HG03095 (cell line): ENCODE results near the gene VAMP8.
A peak's percentile ranks its signal among the peaks of the same experiment; 100 is the strongest.
"Not testable (repeated sequence)": the region's sequence is repeated elsewhere in the genome, so short reads cannot be mapped to it uniquely, and the experiment has no call there.

Experiments used
- ATAC-seq: cut with Tn5 transposase; IDR thresholded peaks from one replicate; pipeline ENCODE4 v1.9.1; 2021; ENCODE audit warnings: moderate library complexity; ENCODE audit not compliant: unreplicated experiment

VAMP8 gene

DNA sequence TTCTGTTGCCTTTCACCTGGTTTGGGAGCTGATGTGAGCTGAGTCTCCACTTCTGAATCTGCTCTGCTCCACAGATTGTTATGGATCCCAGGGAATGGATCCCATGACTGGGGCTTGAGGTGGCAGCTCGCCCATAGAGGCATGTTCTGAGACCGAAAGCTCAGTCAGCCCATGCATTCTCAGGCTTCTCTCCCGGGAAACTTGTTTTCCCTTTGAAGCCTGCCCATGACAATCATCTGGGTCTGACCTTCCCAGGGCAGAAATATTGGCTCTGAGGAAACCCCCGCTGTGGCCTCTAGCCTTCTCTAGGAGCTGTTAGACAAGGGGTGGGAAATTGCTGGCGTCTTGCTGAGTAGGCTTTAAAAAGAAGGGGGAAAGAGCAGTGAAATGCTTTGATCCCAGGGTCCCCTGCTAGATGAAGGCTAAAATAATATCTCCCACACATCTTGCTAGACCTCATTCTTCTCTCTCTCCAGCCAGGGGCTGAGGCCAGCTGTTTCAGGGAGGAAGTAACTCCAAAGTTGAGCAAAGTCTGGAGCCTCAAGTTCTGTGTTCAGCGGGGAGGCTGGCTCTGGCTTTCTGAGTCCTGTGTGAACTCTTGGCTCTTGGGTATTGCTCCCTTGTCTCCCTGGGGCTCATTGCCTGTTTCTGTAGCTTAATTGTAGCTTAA is 2.0 kb downstream of the VAMP8 start:
- ATAC-seq: no peak

DNA sequence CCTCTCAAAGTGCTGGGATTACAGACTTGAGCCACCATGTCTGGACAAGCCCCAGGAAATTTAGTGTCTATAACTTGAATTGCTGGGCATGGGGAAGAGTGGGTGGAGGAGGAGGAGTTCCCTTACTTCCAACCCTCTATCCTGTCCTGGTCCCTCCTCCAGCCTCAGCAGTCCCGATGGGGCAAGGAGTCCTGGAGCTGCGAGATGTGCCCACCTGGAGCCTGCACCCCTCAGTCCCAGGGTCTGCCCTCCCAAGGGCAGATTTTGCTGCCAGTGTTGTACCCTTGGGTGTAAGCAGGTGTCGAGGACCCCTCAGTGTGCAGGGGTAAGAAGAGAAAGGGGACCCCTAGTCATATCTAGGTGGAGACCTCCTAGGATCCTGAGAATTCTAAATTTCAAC is 2.8 kb downstream of the VAMP8 start:
- ATAC-seq: no peak

DNA sequence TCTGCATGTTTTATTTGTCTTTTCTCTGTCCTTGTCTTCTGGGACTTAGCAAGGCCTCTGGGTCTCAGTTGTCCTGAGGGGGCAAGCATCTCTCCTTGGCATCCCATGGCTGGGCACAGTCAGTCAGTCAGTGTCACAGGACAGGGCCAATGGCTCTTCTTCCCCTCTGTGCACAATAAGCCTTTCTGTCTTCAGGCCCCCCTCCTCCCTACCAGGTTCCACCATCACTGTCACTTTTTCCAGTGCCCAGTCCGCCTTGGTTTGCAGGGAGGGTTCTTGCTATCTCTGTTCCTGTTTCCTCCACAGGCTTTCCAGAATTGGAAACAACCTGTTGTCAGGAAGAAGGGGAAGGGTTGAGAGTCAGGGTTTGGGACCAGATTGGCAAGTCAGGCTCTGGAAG is 5.1 kb downstream of the VAMP8 start:
- ATAC-seq: no peak

DNA sequence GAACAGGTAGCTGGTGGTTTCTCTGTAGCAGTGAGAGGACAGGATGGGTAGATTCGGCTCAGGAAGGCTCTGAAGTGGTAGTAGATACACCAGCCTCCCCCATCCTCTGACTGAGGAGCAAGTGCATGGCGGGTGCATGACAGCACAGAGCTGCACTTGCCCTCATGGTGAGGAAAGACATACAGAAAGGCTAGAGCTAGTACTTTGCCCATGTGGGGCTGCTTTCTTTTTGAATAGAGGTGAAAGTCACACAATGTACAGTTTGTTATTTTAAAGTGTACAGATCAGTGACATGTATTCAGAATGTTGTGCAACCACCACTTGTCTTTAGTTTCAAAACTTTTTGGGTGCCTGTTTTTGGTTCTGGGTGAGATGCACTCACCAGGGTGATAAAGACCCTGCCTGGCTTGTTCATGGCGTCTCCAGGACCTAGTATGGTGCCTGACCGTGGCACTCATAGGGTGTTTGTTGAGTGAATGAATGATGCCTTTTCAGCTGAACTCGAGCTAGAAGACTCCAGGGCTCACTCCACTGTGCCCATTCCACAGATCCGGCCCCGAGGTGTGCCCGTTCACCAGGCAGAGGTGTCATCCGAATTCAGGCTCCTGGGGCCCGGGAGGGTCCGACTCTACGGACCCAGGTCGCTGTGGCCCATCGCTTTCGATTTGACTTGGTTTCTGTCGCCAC is 6.4 kb downstream of the VAMP8 start:
- ATAC-seq: no peak

DNA sequence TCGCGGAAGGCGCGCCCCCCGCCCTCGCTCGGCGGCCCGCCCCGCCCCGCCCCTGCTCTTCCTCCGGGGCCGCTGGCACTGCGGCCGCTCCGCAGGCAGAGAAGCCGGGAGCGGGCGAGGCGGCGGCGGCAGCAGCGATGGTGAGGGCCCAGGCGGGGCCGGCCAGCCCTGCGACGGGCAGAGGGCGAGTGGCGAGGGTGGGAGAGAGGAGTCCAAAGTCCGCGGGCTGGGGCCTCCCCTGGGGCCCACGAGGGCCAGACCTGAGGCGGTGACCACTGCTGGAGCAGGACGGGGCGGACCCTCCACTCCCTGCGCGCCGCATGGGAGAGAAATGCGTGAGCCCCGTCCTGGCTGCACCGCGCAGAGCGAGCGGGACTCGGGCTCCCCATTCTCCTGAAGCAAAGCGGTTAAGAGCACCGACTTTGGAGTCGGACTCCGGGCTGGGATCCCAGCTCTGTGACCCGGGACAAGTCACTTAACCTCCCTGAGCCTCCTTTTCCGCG is 7.0 kb downstream of the VAMP8 start, which contains the start of gene VAMP5:
Gene VAMP5 (plus strand): TSS at position 78 of the 503 bp plus-strand sequence. CDS start 60 bp downstream, at position 138.
- peak; percentile 57 for ATAC-seq

DNA sequence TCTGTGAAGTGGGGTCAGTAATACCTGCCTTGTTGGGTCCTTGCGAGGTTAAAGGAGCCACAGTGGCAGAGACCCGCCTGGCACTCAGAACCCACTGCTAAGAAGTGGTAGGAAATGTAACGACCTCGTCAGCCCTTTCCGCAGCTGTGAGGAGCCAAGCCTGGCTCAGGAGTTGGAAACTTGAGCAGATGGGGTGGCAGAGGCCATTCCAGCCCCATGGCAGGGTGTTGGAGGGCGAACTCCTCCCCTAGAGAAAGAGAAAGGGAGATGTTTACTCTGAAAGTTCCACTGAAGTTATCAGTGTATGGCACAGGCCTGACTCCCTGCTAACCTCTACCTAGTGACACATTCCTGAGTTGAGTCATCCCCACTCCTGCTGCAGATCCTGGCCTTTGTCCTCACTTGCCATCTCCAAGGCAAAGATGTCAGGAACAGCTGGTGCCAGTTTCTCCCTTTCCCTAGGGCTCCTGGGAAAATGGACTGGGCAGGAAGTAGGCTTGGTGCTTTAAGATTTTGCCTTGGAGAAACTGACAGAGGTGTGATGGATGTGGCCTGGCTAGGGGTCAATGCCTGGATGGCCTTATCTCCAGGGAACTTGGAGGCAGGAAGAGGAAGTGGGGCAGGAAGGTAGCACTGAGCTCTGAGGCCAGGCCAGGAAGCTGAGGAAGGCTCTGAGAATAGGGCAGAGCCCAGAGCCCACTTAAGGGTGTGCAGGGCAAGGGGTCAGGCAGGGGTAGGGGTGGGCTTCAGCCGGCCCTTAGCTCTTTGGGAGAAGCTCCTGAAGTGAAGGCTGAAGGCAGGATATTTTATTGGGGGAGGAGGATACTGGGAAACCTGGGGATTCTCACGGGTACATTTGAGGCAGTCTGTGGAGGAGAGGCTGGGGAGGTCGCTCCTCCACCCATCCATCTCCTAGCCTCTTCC is 7.7 kb downstream of the VAMP8 start:
- no peak for ATAC-seq

DNA sequence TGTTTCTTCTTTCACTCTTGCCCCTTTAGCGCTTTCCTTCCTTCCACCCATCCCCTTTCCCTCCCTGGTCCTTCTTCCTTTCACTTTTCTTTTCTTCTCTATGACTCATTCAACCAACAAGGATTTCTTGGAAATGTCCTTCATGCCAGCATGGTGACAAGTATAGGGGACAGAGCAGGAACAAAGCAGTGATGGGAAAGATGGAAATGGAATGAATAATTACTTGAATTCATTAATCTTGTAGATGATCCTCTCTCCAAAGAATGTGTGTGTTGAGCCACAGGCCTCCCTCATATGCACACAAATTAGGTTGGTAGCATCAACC is 8.4 kb downstream of the VAMP8 start:
- no peak for ATAC-seq

DNA sequence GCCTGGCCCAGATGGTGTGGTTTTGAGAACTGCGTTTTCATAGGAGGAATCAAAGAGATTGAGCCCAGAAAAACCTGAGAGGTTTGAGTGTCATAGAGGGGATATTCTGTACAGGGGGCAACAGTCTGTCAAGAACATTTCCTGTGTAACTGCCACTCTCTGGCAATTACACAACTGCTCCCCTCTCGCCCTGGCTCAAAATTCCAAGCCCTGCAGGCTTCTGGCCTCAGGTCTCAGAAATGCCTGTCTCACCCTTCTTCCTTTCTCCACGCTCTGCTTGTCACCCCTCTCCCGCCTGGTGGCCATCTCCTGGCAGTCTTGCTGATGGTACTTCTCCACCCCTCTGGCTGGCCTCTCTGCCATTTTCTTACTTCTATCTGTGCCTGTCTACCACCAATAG is 10.8 kb downstream of the VAMP8 start:
- ATAC-seq: no peak

DNA sequence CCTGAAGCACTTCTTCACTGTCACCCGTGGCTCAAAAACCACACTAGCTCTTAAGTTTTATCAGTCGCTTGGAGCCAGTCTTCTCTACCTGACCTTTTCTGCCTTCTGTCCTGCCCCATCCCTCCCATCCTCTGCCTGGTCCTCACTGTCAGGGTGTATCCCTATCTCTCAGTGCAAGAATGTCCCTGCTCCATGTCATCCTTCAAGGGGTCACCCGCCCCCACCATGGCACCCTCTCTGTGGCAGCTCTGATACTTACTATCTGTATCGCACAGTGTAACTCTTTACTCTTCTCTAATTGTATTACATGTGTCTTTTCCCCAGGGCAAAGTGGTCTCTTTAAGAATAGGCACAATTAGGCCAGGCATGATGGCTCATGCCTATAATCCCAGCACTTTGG is 11.3 kb downstream of the VAMP8 start:
- no peak for ATAC-seq

DNA sequence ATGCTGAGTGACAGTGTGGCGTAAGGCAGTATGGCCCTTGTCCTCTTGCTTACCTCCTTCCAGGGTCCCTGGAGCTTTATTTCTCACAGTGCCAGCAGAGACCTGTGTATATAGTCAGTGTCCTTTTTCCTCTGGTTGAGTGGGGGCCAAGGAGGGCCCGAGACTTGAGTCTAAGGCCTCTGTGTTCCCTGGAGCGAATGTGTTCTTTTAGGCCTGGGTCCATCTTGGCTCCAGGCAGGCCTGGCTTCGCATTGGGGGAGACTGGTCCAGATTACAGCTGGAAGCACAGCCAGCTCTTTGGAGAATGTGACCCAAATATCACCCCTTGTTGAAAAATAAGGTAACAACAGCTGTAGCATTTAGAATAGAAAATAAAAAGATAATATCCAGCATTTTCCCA is 11.8 kb downstream of the VAMP8 start:
- no peak for ATAC-seq

DNA sequence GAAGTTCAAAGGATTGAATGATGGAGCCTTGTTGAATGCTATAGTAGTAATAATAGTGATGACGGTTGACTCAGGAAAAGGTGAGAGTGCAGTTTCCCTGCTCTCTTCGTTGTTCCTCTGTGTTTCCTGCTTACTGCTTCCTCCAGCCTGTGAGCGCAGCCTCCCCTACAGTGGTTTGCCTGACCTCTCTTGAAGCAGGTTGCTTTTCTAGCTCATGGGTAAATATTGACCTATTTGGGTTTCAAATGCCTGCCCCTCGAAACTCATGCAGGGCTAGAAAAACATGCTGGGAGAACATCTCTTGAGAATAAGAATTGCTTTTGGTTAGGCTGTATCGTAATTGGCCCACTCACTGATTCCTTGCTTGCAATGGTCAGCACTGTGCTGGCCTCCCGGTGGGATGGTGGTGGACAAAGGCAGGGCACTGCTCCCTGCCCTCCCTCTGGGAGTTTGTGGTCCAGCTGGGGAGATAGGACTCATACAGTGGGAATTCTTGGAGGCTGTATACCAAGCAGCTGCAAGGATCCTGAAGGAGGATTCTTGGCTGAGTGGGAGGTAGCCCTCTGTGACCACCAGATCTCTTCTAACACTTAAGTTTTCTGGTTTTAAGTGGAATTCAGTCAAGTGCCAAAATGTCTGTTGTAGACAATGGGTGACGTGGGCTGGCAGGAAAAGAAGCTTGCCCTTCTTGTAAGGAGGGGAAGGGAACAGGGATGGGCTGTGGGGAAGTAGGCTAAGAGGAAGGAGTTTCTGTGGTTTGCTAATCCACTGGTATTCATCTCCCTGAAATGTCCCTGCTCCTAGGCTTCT is 12.8 kb downstream of the VAMP8 start:
- no peak for ATAC-seq

DNA sequence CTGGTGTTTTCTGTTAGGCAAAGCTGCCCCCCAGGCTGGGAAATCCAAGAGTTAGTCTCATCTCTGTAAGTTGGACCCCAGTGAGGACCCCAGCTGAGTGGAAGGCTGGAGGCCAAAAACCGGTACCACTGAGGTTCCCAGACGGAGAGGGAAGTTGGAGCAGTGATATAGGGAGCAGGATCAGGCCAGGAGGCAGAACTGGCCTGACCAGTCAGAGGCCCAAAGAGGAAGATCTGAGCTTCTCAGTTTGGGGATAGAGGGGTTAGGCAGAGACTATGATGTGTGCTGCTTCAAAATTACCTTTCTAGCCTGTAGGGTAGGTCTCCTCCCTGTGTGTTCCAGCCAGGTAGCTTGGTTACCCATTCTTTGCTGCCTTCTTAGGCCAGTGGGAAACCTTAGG is 13.6 kb downstream of the VAMP8 start:
- no peak for ATAC-seq

DNA sequence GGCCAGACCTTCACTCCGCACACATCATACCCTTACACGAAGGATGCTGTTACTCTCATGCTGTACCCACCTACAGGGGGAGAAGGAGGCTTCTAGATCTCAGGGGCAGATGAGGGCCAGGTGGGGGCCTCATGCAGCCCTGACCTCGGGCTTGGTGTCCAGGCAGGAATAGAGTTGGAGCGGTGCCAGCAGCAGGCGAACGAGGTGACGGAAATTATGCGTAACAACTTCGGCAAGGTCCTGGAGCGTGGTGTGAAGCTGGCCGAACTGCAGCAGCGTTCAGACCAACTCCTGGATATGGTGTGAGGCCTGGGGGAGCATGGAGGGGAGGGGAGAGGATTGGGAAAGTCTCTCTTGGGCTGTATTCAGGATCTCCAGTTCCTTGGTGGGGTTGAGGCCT is 14.2 kb downstream of the VAMP8 start:
- ATAC-seq: no peak

DNA sequence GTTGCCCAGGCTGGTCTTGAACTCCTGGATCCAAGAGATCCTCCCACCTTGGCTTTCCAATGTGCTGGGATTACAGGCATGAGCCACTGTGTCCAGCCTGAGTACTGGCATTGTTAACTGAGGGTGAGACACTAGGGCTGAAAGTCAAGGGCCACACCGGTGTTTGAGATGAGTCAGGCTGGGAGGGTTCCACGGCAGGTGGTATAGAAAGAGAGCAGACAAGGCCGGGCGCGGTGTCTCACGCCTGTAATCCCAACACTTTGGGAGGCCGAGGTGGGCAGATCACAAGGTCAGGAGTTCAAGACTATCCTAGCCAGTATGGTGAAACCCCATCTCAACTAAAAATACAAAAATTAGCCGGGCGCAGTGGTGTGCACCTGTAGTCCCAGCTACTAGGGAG is 14.9 kb downstream of the VAMP8 start:
- not testable (repeated sequence) for ATAC-seq

DNA sequence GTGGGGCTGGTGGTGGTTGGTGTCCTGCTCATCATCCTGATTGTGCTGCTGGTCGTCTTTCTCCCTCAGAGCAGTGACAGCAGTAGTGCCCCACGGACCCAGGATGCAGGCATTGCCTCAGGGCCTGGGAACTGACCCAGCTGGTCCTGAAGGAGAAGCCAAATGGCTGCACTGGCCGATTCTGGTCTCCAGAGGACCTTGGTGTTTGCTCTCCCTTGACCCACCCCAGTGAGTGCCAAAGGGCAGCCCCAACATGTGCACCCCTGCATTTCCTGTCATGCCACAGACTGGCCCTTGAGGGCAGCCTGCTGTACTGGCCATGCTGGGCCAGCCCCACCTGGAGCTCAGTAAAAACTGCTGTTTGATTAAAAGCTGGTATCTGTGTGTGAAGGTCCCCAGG is 15.6 kb downstream of the VAMP8 start:
- ATAC-seq: no peak

DNA sequence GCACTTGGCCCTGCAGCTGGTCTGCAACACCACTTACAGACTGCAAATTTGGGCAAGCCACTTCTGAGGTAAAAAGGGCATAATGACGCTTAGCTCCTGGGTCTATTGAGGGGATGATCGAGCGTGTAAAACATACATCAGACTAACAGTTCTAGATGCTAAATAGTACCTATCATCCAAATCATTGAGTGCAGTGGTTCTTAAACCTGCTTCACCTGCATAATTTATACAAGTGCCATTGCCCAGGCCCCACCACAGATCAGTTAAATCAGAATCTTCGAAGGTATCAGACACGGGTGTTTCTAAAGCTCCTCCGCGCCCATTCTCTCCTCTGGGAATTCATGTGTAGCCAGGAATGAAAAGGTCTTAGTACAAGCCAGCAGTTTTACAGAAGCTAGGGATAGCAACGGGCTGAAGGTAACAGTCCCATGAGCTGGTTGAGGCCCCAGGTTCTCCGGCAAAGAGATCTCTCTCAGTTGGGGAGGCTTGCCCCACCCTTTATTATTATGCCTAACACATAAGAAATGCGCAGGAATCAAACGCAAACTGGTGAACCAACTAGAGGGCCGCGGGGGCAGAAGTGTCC is 17.4 kb downstream of the VAMP8 start:
- ATAC-seq: no peak

DNA sequence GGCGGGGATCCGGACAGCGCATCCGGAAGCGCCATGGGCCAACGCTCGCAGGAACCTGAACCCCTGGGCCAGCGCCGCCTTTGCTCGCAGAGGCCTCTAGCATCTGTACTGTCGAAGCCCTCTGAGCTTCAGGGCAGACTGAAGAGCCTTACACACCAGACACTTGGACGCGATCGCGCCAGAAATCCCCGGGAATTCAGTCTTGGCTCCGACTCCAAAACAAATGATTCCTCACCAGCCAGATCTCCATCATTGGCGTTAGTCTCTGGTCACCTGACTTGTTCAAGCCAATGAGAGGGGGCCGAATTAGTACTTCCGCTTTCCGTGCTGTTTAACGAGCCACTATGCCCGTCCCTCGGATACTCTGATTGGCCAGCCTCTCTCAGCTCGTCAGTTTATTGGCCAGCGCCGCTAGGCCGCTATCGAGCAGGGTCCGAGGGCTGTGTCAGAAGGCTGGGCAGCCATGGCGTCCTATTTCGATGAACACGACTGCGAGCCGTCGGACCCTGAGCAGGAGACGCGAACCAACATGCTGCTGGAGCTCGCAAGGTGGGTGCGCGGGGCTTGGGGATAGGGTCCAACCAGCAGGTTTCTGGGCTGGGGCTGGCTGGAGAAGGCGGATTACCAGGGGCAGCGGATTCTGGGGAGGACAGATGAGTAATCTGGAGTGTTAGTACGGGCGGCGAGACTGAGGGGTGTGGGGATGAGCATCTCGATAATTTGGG is 18.1 kb downstream of the VAMP8 start, which contains the start of gene RNF181:
Gene RNF181 (plus strand): TSS at position 445 of the 725 bp plus-strand sequence. CDS start 19 bp downstream, at position 464.
- ATAC-seq: peak; percentile 98

DNA sequence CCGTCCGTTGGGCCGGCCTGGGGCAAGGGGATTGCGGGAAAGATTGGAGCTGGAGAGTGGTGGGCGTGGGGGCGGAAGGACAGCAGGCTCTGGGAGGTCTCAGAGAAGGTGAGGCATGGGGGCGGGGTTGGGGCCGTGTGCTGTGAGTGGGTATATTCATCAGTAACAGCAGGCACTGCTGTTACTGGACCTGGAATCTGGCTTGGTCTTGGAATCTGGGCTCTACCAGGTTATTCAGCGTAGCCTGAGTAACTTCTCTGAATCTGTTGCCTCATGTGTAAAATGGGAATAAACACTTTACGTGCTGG is 18.6 kb downstream of the VAMP8 start:
- ATAC-seq: no peak

DNA sequence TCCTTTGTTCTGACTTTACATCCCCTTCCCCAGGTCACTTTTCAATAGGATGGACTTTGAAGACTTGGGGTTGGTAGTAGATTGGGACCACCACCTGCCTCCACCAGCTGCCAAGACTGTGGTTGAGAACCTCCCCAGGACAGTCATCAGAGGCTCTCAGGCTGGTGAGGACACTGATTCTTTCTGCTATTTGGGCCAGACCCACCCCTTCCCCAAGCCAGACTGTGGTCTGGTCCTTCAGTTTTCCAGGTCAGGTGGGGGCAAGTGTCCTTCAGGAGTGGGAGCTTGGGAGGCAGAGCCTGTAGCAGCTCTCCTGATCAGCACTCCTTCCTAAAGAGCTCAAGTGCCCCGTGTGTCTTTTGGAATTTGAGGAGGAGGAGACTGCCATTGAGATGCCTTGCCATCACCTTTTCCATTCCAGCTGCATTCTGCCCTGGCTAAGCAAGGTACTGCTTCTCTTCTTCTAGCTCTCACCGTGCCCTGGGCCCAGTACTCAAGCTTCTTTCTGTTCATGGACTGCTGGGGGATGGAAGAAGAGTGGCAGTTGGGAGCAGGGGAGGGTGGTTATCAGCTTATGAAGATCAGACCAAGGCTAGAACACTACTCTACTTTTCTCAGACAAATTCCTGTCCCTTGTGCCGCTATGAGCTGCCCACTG is 19.2 kb downstream of the VAMP8 start:
- no peak for ATAC-seq
